HG03432 (cell line): ENCODE measurements around the gene CCNC.
"Not testable (repeated sequence)": the region's sequence is repeated elsewhere in the genome, so short reads cannot be mapped to it uniquely, and the experiment has no call there.

ENCODE experiments used
- ATAC-seq: cut with Tn5 transposase; IDR thresholded peaks from one replicate; pipeline ENCODE4 v1.9.1; 2021; ENCODE audit warnings: mild to moderate bottlenecking, moderate library complexity; ENCODE audit not compliant: unreplicated experiment

CCNC gene

GRCh38 chr6:99603421-99604165 lies 35.1 kb upstream of the CCNC start:
- ATAC-seq = peak; percentile 49

DNA sequence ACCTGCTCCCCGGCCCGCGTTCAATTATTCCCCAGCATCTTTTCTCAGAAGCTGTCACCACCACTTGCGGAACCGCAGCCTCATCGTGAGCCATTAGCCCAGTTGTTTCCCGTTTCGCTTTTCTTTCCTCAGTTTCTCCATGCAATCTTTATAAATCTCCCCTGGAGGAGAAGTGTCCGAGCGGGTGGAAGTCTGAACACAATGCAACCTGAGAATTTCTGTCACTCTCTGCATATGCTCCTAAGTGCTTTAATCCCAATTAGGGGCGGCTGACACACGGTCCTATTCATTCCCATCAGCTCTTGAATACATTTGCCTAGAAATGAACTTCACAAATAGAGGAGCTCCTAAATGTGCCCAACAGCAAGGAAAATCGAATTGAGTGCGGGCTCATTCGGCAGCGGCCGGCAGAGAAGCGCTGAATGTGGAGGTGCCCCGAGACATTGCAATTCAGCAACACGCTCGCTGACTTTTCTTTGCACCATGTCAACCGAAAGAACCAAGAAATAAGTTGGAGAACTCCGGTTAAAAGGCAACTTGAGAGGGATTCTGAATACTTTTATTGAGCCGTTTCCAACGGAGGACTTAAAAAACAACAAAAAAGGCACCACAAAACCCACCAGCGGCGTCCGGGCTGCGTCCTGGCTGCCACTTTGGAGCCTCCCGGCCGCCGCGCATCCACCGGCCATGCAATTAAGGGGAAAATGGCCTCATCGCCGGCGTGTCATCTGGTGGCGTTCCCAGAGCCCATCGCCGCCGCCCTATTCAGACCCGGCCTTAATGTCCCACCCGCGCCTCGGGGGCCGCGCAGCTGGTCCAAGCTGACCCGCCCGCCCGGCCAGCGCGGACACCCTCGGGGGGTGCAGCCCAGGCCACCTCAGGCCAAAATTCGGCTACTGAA lies 34.3 kb upstream of the CCNC start:
- peak; percentile 23 for ATAC-seq

GRCh38 chr6:99594696-99595095 lies 26.2 kb upstream of the CCNC start:
- ATAC-seq = not testable (repeated sequence)

DNA sequence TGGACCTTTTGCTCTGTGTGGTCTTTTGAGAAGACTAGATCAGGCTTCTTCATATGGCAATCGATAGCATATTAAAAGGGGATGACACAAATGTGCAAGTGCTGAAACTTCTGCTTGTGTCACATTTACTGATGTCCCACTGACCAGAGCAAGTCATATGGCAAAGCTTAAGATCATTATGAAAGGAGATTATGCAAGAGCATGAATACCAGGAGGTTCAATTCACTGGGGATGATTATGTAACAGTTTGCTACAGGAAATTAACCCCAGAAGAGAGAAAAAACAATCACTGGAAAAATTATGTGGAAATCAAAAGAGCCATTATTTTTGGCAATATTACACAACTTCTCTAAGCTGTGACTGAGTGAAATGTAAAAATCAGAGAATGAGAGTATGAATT lies 24.4 kb upstream of the CCNC start:
- no peak for ATAC-seq

DNA sequence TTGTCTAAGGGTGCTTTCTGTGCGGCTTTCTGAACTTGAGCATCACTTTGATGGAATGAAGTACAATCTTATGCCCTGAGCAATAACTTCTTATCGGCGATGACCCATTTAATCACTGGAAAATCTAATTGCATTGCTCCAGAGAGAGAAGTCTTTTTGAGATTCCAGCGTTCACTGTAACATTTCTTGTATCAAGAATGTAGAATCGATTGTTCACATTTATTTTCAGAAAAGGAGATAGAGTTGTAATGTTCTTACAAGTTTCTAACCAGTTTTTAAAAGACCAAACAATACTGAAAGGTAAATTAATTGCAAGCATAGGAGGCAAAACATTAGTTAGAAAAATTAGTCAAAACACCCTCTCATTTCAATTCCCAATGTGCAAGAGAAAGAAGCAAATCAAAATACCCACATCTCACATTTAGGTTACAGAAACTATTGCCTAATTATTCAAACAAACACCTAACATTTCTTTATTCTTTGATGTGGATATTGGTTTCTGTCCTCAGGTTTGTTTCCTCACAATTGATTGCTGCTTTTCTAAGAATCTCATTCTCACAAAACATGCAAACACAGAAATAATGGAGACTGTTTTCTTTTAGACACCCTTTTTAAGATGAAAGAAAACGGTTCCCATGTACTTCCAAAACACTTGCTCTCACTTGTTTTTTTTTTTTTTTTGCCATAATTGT lies 23.4 kb upstream of the CCNC start:
- ATAC-seq = no peak

- ATAC-seq = no peak
Measured at GRCh38 chr6:99590728-99591672, 22.5 kb upstream of the CCNC start.

- no peak for ATAC-seq
Measured at GRCh38 chr6:99589907-99590493, 21.5 kb upstream of the CCNC start.

DNA sequence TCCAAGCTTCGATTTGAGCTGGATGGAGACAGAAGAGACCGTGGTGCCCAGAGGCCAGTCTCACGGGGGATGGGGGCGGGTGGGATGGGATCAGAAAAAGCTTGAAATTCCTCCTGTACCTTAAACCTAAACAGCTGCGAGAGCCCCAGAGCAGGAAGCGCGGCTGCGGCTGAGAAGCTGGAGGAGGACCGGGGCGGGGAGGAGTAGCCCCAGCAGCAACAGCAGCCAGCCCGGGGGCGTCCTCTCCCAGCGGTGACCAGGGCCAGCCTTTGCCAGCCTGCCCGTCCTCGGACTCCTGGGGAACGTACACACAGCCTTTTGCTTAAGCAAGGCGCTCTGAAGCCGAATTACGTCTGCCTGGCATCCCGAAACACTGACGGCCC lies 20.8 kb upstream of the CCNC start:
- ATAC-seq = peak; percentile 28

GRCh38 chr6:99588618-99589289 lies 20.3 kb upstream of the CCNC start:
- peak; percentile 98 for ATAC-seq

DNA sequence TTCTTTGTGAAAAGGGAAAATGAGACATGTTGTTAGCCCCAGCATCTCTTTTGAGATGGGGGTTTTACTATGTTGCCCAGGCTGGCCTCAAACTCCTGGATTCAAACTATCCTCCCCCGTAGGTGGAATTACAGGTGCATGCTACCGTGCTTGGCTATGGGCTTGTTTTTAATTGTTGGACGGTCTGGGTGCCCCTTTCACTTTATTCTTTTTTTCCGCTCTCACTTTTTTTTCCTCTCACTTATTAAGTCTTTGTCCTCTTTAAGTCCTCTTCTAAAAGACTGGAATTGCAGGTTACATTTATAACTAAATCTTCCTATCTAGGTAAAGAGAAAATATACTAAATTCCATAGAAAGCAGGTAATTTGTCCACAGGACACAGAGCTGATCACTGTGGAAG lies 19.3 kb upstream of the CCNC start:
- no peak for ATAC-seq

- ATAC-seq = no peak
Measured at GRCh38 chr6:99579781-99580180, 11.3 kb upstream of the CCNC start.

DNA sequence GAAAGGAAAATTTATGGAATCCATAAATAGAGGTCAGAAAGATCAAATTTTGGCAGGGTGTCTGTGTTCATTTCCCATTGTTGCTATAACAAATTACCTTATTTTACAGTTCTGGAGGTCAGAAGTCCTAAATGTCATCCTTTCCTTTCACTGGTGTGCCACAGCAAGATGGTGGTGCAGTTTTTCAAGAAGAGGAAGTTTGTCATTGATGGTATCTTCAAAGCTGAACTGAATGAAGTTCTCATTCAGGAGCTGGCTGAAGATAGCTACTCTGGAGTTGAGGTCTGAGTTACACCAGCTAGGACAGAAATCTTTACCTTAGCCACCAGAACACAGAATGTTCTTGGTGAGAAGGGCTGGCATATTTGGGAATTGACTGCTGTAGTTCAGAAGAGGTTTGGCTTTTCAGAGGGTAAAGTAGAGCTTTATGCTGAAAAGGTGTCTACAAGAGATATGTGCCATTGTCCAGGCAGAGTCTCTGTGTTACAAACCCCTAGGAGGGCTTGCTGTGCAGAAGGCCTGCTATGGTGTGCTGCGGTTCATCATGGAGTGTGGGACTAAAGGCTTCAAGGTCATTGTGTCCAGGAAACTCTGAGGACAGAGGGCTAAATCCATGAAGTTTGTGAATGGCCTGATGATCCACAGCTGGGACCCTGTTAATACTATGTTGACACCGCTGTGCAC lies 7.2 kb upstream of the CCNC start:
- ATAC-seq = no peak

DNA sequence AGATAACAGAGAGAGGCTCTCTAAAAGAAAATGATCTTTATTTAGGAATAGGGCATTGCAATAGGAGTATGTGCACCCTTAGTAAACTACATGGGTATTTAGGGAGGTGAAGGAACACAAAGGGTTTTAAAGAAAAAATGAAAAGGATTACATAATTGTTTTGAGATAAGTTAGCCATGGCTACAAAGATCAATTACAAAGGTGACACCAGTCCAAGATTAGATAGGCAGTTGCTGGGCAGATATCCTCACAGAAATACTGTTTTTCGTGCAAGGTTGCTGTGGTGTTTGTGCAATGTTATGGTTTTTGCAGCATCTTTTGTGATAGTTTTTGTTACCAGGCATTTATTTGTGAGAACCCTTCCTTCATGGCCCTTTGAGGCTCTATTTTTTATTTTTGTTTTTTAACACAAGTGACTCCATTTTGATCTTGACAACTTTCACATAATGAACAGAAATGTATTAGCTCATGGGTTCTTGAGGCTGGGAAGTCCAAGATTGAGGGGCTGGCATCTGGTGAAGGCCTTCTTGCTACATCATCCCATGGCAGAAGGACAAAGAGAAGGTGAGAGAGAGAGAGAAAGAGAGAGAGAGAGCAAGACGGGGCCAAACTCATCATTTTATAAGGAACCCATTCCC lies 5.6 kb upstream of the CCNC start:
- no peak for ATAC-seq

DNA sequence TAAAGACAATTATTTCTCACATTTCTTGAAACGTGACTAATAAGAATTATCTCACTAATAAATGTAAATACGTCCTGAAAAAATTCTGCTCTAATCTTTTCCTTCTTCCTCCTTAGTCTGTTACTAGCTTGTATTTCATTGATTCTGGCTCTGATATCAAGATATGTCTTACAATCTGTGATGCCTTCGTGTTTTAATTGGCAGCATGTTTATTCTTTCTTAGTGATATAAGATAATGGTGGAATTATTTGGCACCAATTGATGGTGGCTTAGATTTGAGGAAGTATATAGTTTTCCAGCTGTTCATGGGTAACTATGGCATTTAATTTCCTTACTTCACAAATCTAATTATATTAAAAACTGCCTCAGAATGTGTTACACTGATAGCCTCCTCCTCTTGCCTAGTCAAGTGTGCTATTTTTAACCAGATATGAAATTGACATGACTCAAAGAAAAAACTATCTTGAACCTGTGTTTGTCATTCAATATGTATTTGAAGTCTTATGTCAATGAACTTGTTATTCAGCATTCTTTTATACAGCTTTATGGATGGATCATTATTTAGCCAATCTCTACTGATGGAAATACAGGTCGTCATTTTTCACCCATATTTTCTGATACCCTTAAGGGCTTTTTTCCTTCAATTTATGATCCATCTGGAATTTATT lies 5.3 kb downstream of the CCNC start:
- ATAC-seq = no peak

DNA sequence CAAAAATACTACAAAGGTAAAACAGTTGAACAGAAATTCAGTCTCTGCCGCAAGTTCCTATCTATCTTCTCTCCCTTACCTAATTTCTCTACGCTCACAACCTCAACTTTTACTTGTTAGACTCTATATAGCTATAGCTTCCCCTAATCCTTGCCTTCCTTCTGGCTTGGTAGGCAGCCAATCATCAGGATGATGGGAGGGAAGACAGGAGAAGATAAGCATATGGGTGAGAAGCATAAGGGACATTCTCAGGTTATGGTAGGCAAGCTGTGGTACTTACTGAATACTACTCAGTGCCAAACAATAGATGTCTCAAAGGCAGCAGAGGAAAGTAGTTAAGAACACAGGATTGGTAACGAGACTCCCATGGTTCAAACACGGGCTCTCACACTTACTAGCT lies 7.8 kb downstream of the CCNC start:
- no peak for ATAC-seq

DNA sequence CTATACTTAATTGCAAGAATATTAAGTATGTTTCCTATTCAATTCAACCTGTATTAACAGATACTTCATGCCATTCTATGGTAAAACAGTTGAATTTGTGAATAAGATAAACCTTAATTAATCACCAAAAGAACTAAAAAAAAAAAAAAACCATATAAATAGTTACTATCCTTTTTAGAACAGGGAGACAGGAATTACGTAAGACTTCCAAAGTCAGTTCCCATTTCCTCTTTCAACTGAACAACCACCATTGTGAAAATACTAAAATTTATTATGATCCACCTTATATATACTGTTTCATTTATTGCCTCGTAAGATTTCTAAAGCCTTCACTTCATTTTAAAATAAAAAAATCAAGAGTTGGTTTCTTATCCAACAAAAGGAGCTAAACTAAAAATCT lies 9.4 kb downstream of the CCNC start:
- ATAC-seq = no peak

GRCh38 chr6:99553888-99554287 lies 14.6 kb downstream of the CCNC start:
- no peak for ATAC-seq
